ENCODE data around the gene HBS1L.

DNA sequence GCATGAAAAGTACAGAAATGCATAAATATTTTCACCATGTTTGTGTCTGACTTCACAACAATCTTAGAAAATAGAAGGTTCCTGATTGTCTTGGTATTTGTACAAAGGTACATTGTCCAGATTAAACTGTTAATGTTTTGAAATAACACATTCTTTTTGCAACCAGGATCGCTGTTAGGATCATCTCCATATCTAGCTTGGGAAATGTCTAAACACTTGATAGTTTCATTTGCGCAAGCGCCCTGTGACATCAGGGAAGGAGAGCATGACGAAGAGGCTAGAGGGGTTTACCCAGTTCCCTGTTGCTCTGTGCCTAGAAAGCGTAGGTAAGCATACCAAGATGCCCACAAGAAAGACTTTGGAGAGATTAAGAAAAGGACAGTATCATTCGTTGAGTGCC is 124.2 kb downstream of the HBS1L start:
- TF ChIP-seq CTCF (IDR thresholded peaks at IDR 0.05; ENCODE audit: insufficient read depth, low read length) (no peak), POLR2AphosphoS5 (IDR thresholded peaks at IDR 0.05; ENCODE audit: low read depth) (no peak)

All from HL-60 (cell line).